ENCODE results near the gene RANBP3.
"Not testable (repeated sequence)": the region's sequence is repeated elsewhere in the genome, so short reads cannot be mapped to it uniquely, and the experiment has no call there.

- TF ChIP-seq CTCF, EP300, POLR2A (IDR thresholded peaks at IDR 0.05): not testable (repeated sequence)
Observed at GRCh38 chr19:5874496-5874895, 103.4 kb downstream of the RANBP3 start.

Data from upper lobe of left lung (tissue), 4 donors.